ENCODE results near the gene RTL9.

RTL9 gene

GRCh38 chrX:110341189-110342035 lies 17.2 kb upstream of the RTL9 start:
- DNase-seq (ENCODE audit: low read depth in 3 of 3), result no peak

- no peak for DNase-seq (ENCODE audit: low read depth in 3 of 3)
These were observed 12.0 kb upstream of the RTL9 start for GRCh38 chrX:110346681-110347080.

- DNase-seq (ENCODE audit: low read depth in 3 of 3), result no peak
These were observed 625 bp downstream of the RTL9 start for GRCh38 chrX:110359273-110359672.

GRCh38 chrX:110363244-110363643 lies 4.6 kb downstream of the RTL9 start:
- DNase-seq (ENCODE audit: low read depth in 3 of 3), result no peak

GRCh38 chrX:110373310-110373709 lies 14.7 kb downstream of the RTL9 start:
- no peak for DNase-seq (ENCODE audit: low read depth in 3 of 3)

- DNase-seq (ENCODE audit: low read depth in 3 of 3), result no peak
These were observed 15.9 kb downstream of the RTL9 start for GRCh38 chrX:110374559-110374958.

- no peak for DNase-seq (ENCODE audit: low read depth in 3 of 3)
These were observed 22.6 kb downstream of the RTL9 start for GRCh38 chrX:110381216-110381615.

- no peak for DNase-seq (ENCODE audit: low read depth in 3 of 3)
These were observed 24.8 kb downstream of the RTL9 start for GRCh38 chrX:110383414-110383813.

GRCh38 chrX:110384490-110384889 lies 25.8 kb downstream of the RTL9 start:
- DNase-seq (ENCODE audit: low read depth in 3 of 3), result no peak

GRCh38 chrX:110389570-110389969 lies 30.9 kb downstream of the RTL9 start:
- no peak for DNase-seq (ENCODE audit: low read depth in 3 of 3)

GRCh38 chrX:110391086-110391485 lies 32.4 kb downstream of the RTL9 start:
- no peak for DNase-seq (ENCODE audit: low read depth in 3 of 3)

- no peak for DNase-seq (ENCODE audit: low read depth in 3 of 3)
These were observed 36.0 kb downstream of the RTL9 start for GRCh38 chrX:110394651-110395050.

GRCh38 chrX:110395877-110396276 lies 37.2 kb downstream of the RTL9 start:
- DNase-seq (ENCODE audit: low read depth in 3 of 3), result no peak

GRCh38 chrX:110396735-110397134 lies 38.1 kb downstream of the RTL9 start:
- DNase-seq (ENCODE audit: low read depth in 3 of 3), result no peak

- no peak for DNase-seq (ENCODE audit: low read depth in 3 of 3)
These were observed 38.7 kb downstream of the RTL9 start for GRCh38 chrX:110397339-110397738.

- DNase-seq (ENCODE audit: low read depth in 3 of 3), result no peak
These were observed 39.3 kb downstream of the RTL9 start for GRCh38 chrX:110397904-110398303.

GRCh38 chrX:110399497-110399896 lies 40.8 kb downstream of the RTL9 start:
- no peak for DNase-seq (ENCODE audit: low read depth in 3 of 3)

GRCh38 chrX:110399966-110400365 lies 41.3 kb downstream of the RTL9 start:
- no peak for DNase-seq (ENCODE audit: low read depth in 3 of 3)

- no peak for DNase-seq (ENCODE audit: low read depth in 3 of 3)
These were observed 42.5 kb downstream of the RTL9 start for GRCh38 chrX:110401135-110401534.

- no peak for DNase-seq (ENCODE audit: low read depth in 3 of 3)
These were observed 43.6 kb downstream of the RTL9 start for GRCh38 chrX:110402091-110402849.

- DNase-seq (ENCODE audit: low read depth in 3 of 3), result no peak
These were observed 44.2 kb downstream of the RTL9 start for GRCh38 chrX:110402850-110403221.

GRCh38 chrX:110403441-110404238 lies 45.0 kb downstream of the RTL9 start:
- DNase-seq (ENCODE audit: low read depth in 3 of 3), result no peak
